Muscle layer of colon (tissue), 2 donors: Measurements from ENCODE around the gene CD300H.

ENCODE experiments used
- H3K27ac ChIP-seq: one replicate; pipeline ENCODE4 v1.7.0; 2013; ENCODE audit warnings: low read depth, mild to moderate bottlenecking, low read length, moderate library complexity
- H3K27me3 ChIP-seq, 2 donors: one replicate each; pipeline ENCODE4 v1.7.0; 2013; ENCODE audit warnings: low read length in 2 of 2, mild to moderate bottlenecking in 2 of 2; ENCODE audit not compliant: insufficient read depth in 2 of 2, control insufficient read depth in 1 of 2
- H3K36me3 ChIP-seq: one replicate; pipeline ENCODE4 v1.7.0; 2013; ENCODE audit warnings: mild to moderate bottlenecking, low read length; ENCODE audit not compliant: insufficient read depth
- H3K4me1 ChIP-seq: one replicate; pipeline ENCODE4 v1.7.0; 2013; ENCODE audit warnings: mild to moderate bottlenecking, low read length; ENCODE audit not compliant: insufficient read depth
- H3K4me3 ChIP-seq, 2 donors: one replicate each; pipeline ENCODE4 v1.7.0; 2013; ENCODE audit warnings: low read length in 2 of 2, low read depth in 1 of 2, mild to moderate bottlenecking in 1 of 2, moderate library complexity in 1 of 2
- H3K9ac ChIP-seq: one replicate; pipeline ENCODE4 v1.7.0; 2013; ENCODE audit warnings: low read length
- H3K9me3 ChIP-seq: one replicate; pipeline ENCODE4 v1.7.0; 2013; ENCODE audit warnings: mild to moderate bottlenecking, low read length
- donor health status: abdominal sarcoma.
- donor health status: Adenocarcinoma of cecum.

The CD300H gene

GRCh38 chr17:74567397-74567796 is at the start of gene CD300H:
TSS of gene CD300H (minus strand) at chr17:74567509.
- Histone ChIP-seq H3K36me3 (no peaks in the 10 kb centered on the region), H3K27me3 (no peaks in the 10 kb centered on the region), H3K9me3 (peaks cover 4% of the 10 kb centered on the region), H3K4me1 (no peaks in the 10 kb centered on the region), H3K9ac (no peak within 1 kb of the TSS), H3K27ac (no peak within 1 kb of the TSS), H3K4me3 (no peak within 1 kb of the TSS)

GRCh38 chr17:74616696-74617095 is 49.4 kb upstream of the CD300H start:
- no peak overlapping the region for H3K27ac ChIP-seq
- no peak overlapping the region for H3K4me3 ChIP-seq
- no peaks in the 10 kb centered on the region for H3K4me1 ChIP-seq
- no peaks in the 10 kb centered on the region for H3K36me3 ChIP-seq
- H3K27me3 ChIP-seq = no peaks in the 10 kb centered on the region
- H3K9me3 ChIP-seq = no peaks in the 10 kb centered on the region
- H3K9ac ChIP-seq = no peak overlapping the region

- no peak overlapping the region for H3K9ac ChIP-seq
- no peak overlapping the region for H3K27ac ChIP-seq
- H3K9me3 ChIP-seq = no peaks in the 10 kb centered on the region
- H3K4me1 ChIP-seq = no peaks in the 10 kb centered on the region
- no peaks in the 10 kb centered on the region for H3K36me3 ChIP-seq
- no peaks in the 10 kb centered on the region for H3K27me3 ChIP-seq
- no peak overlapping the region for H3K4me3 ChIP-seq
These were observed 44.7 kb upstream of the CD300H start for GRCh38 chr17:74612046-74612445.

GRCh38 chr17:74610108-74610507 is 42.8 kb upstream of the CD300H start:
- Histone ChIP-seq H3K27ac (no peak overlapping the region), H3K27me3 (no peaks in the 10 kb centered on the region), H3K4me3 (no peak overlapping the region), H3K9ac (no peak overlapping the region), H3K4me1 (peaks cover 13% of the 10 kb centered on the region), H3K9me3 (no peaks in the 10 kb centered on the region), H3K36me3 (no peaks in the 10 kb centered on the region)

GRCh38 chr17:74608511-74608910 is 41.2 kb upstream of the CD300H start:
- Histone ChIP-seq H3K9me3 (no peaks in the 10 kb centered on the region), H3K27me3 (no peaks in the 10 kb centered on the region), H3K27ac (no peak overlapping the region), H3K36me3 (no peaks in the 10 kb centered on the region), H3K9ac (no peak overlapping the region), H3K4me3 (no peak overlapping the region), H3K4me1 (peaks cover 25% of the 10 kb centered on the region)

- no peak overlapping the region for H3K27ac ChIP-seq
- no peaks in the 10 kb centered on the region for H3K27me3 ChIP-seq
- peaks cover 25% of the 10 kb centered on the region for H3K4me1 ChIP-seq
- H3K36me3 ChIP-seq = no peaks in the 10 kb centered on the region
- H3K9me3 ChIP-seq = no peaks in the 10 kb centered on the region
- H3K9ac ChIP-seq = no peak overlapping the region
- H3K4me3 ChIP-seq = no peak overlapping the region
These were observed 39.9 kb upstream of the CD300H start for GRCh38 chr17:74607221-74607620.

- no peaks in the 10 kb centered on the region for H3K9me3 ChIP-seq
- no peak overlapping the region for H3K4me3 ChIP-seq
- peak overlapping the region; percentile 17 for H3K27ac ChIP-seq
- H3K9ac ChIP-seq = no peak overlapping the region
- H3K27me3 ChIP-seq = no peaks in the 10 kb centered on the region
- peaks cover 25% of the 10 kb centered on the region for H3K4me1 ChIP-seq
- no peaks in the 10 kb centered on the region for H3K36me3 ChIP-seq
These were observed 38.7 kb upstream of the CD300H start for GRCh38 chr17:74606050-74606449.

GRCh38 chr17:74605361-74605760 is 38.1 kb upstream of the CD300H start:
- Histone ChIP-seq H3K27me3 (no peaks in the 10 kb centered on the region), H3K4me3 (no peak overlapping the region), H3K9me3 (no peaks in the 10 kb centered on the region), H3K4me1 (peaks cover 25% of the 10 kb centered on the region), H3K36me3 (no peaks in the 10 kb centered on the region), H3K27ac (peak overlapping the region; percentile 70), H3K9ac (no peak overlapping the region)

GRCh38 chr17:74604761-74605160 is 37.5 kb upstream of the CD300H start:
- no peak overlapping the region for H3K9ac ChIP-seq
- peak overlapping the region; percentile 70 for H3K27ac ChIP-seq
- H3K36me3 ChIP-seq = no peaks in the 10 kb centered on the region
- H3K4me3 ChIP-seq = no peak overlapping the region
- H3K9me3 ChIP-seq = no peaks in the 10 kb centered on the region
- H3K27me3 ChIP-seq = no peaks in the 10 kb centered on the region
- H3K4me1 ChIP-seq = peaks cover 25% of the 10 kb centered on the region

GRCh38 chr17:74604200-74604599 is 36.9 kb upstream of the CD300H start:
- H3K4me1 ChIP-seq = peaks cover 25% of the 10 kb centered on the region

GRCh38 chr17:74603746-74604145 is 36.4 kb upstream of the CD300H start:
- no peak overlapping the region for H3K9ac ChIP-seq
- no peak overlapping the region for H3K27ac ChIP-seq
- H3K27me3 ChIP-seq = peaks cover 0 to 3% of the 10 kb centered on the region in 2 donors

More at GRCh38 chr17:74604200-74604599, 36.9 kb upstream of the CD300H start:
- Histone ChIP-seq H3K27me3 (no peaks in the 10 kb centered on the region), H3K9me3 (no peaks in the 10 kb centered on the region), H3K36me3 (no peaks in the 10 kb centered on the region), H3K27ac (no peak overlapping the region), H3K9ac (no peak overlapping the region), H3K4me3 (no peak overlapping the region)

GRCh38 chr17:74603037-74603635 is 35.8 kb upstream of the CD300H start:
- Histone ChIP-seq H3K4me3 (no peak overlapping the region), H3K4me1 (peaks cover 25% of the 10 kb centered on the region), H3K9ac (no peak overlapping the region), H3K27me3 (peaks cover 0 to 6% of the 10 kb centered on the region in 2 donors), H3K9me3 (no peaks in the 10 kb centered on the region), H3K27ac (no peak overlapping the region), H3K36me3 (no peaks in the 10 kb centered on the region)

More at GRCh38 chr17:74603746-74604145, 36.4 kb upstream of the CD300H start:
- no peaks in the 10 kb centered on the region for H3K9me3 ChIP-seq
- no peaks in the 10 kb centered on the region for H3K36me3 ChIP-seq
- peaks cover 25% of the 10 kb centered on the region for H3K4me1 ChIP-seq
- no peak overlapping the region for H3K4me3 ChIP-seq
